ENCODE results near the gene DNAJC4. TPM values are rescaled to one million over a fixed set of nuclear protein-coding genes. Genes with fewer than 3 reads are reported as not detected.

The DNAJC4 gene
- total and polyA plus RNA-seq, 9 of the 15 experiments (the other 6 are each of a cell fraction or from before 2014, with no cell fraction given): 4.0 to 32.6 (median 19.9) TPM

- TF ChIP-seq DLX4 (CRISPR knock-in tag; IDR thresholded peaks at IDR 0.05): no peak
- TF ChIP-seq CC2D1A (IDR thresholded peaks at IDR 0.05): no peak
- no peak for TF ChIP-seq MEF2D (tag; conservative IDR thresholded peaks at IDR 0.05; ENCODE audit: low read depth)
- no peak for TF ChIP-seq PHTF2 (CRISPR knock-in tag; IDR thresholded peaks at IDR 0.05)
- TF ChIP-seq CUX1 (CRISPR knock-in tag; IDR thresholded peaks at IDR 0.05): no peak
- no peak for TF ChIP-seq ZNF79 (CRISPR knock-in tag; IDR thresholded peaks at IDR 0.05; ENCODE audit: low read depth)
- TF ChIP-seq RBBP5 (IDR thresholded peaks at IDR 0.05; ENCODE audit: borderline replicate concordance, insufficient read depth, low read length, poor library complexity, severe bottlenecking): peak; percentile 52
- no peak for TF ChIP-seq JUN (IDR thresholded peaks at IDR 0.05; ENCODE audit: borderline replicate concordance, low read depth, low read length)
- no peak for TF ChIP-seq JUN (CRISPR knock-in tag; IDR thresholded peaks at IDR 0.05; ENCODE audit: borderline replicate concordance)
- no peak for TF ChIP-seq PTBP1 (IDR thresholded peaks at IDR 0.05; ENCODE audit: low read depth, low read length)
- TF ChIP-seq MITF (IDR thresholded peaks at IDR 0.05): no peak
- no peak for TF ChIP-seq ATF3 (IDR thresholded peaks at IDR 0.05)
- TF ChIP-seq ATF3 (CRISPR knock-in tag; conservative IDR thresholded peaks at IDR 0.05): no peak; the same call in 1 of the 2 replicates
Measured at GRCh38 chr11:64241491-64242374, 11.4 kb downstream of the DNAJC4 start (continued).
